GM12892 (cell line): Measurements from ENCODE around the gene PDIA5.

Experiments
- POLR2A ChIP-seq: IDR thresholded peaks from 2 replicates; pipeline ENCODE4 v1.6.1; 2011; ENCODE audit warnings: low read depth, low read length, control low read depth
- POLR2AphosphoS5 ChIP-seq: IDR thresholded peaks from 2 replicates; pipeline ENCODE4 v1.6.1; 2011; ENCODE audit warnings: low read depth, low read length, control low read depth

GRCh38 chr3:123119388-123119787 lies 52.6 kb downstream of the PDIA5 start:
- TF ChIP-seq POLR2AphosphoS5, result no peak
- TF ChIP-seq POLR2A, result no peak
